GM23248 (cell line): Measurements from ENCODE around the gene BCO1. TPM values are rescaled to one million over a fixed set of nuclear protein-coding genes. Genes with fewer than 3 reads are reported as not detected.
A peak's percentile ranks its signal among the peaks of the same experiment; 100 is the strongest.

ENCODE experiments used
- DNase-seq: peaks from one replicate; pipeline ENCODE4 v3.0.0-alpha.2; 2015
- H2AFZ ChIP-seq: fragments of 200-600 bp; sonication (generic); 2 replicates; pipeline ENCODE4 v1.6.1; 2016; ENCODE audit warnings: antibody characterized with exemption
- H3F3A ChIP-seq: fragments of 200-600 bp; sonication (generic); 2 replicates; pipeline ENCODE4 v1.6.1; 2016; ENCODE audit warnings: mild to moderate bottlenecking, antibody characterized with exemption, mixed run types; ENCODE audit not compliant: insufficient read depth
- H3K27ac ChIP-seq: fragments of 200-600 bp; sonication (generic); 2 replicates; pipeline ENCODE4 v1.5.1; 2016; ENCODE audit warnings: mild to moderate bottlenecking
- H3K27me3 ChIP-seq: fragments of 200-600 bp; sonication (generic); replicated peaks from 2 replicates; pipeline ENCODE4 v1.6.1; 2016; ENCODE audit warnings: mild to moderate bottlenecking; ENCODE audit not compliant: insufficient read depth
- H3K36me3 ChIP-seq: fragments of 200-600 bp; sonication (generic); 2 replicates; pipeline ENCODE4 v1.6.1; 2016; ENCODE audit warnings: low read depth, mild to moderate bottlenecking
- H3K4me1 ChIP-seq: fragments of 200-600 bp; sonication (generic); 2 replicates; pipeline ENCODE4 v1.6.1; 2016; ENCODE audit warnings: mild to moderate bottlenecking; ENCODE audit not compliant: insufficient read depth
- H3K4me2 ChIP-seq: fragments of 200-600 bp; sonication (generic); one replicate; pipeline ENCODE4 v1.6.1; 2016; ENCODE audit warnings: mild to moderate bottlenecking; ENCODE audit not compliant: unreplicated experiment
- H3K4me3 ChIP-seq: fragments of 200-600 bp; sonication (generic); 2 replicates; pipeline ENCODE4 v1.5.1; 2016; ENCODE audit warnings: mild to moderate bottlenecking
- H3K79me2 ChIP-seq: fragments of 200-600 bp; sonication (generic); 2 replicates; pipeline ENCODE4 v1.6.1; 2016; ENCODE audit warnings: mild to moderate bottlenecking; ENCODE audit not compliant: insufficient read depth
- H3K9ac ChIP-seq: fragments of 200-600 bp; sonication (generic); 2 replicates; pipeline ENCODE4 v1.6.1; 2016; ENCODE audit warnings: mild to moderate bottlenecking
- H3K9me2 ChIP-seq: fragments of 200-600 bp; sonication (generic); 2 replicates; pipeline ENCODE4 v1.6.1; 2016; ENCODE audit warnings: mixed run types, mild to moderate bottlenecking, moderate library complexity; ENCODE audit not compliant: insufficient read depth
- H3K9me3 ChIP-seq: fragments of 200-600 bp; sonication (generic); one replicate; pipeline ENCODE4 v1.6.1; 2017; ENCODE audit warnings: low read depth
- H4K20me1 ChIP-seq: fragments of 200-600 bp; sonication (generic); 2 replicates; pipeline ENCODE4 v1.6.0; 2016; ENCODE audit not compliant: insufficient read depth
- EZH2 ChIP-seq: fragments of 200-600 bp; sonication (generic); IDR thresholded peaks from 2 replicates; pipeline ENCODE4 v1.6.1; 2018; ENCODE audit warnings: antibody characterized with exemption, mild to moderate bottlenecking; ENCODE audit not compliant: insufficient read depth, poor library complexity, severe bottlenecking
- EZH2phosphoT487 ChIP-seq: fragments of 200-600 bp; sonication (generic); IDR thresholded peaks from 2 replicates; pipeline ENCODE4 v1.6.1; 2018; ENCODE audit warnings: antibody characterized with exemption, moderate library complexity, mild to moderate bottlenecking, low read depth; ENCODE audit not compliant: insufficient read depth
- WGBS, 2 experiments: methylation state at CpG; one replicate each; pipeline ENCODE4 v1.1.6; 2015 to 2017; ENCODE audit warnings: low lambda C conversion rate in 2 of 2, low coverage in 1 of 2; ENCODE audit errors: missing lambda C conversion rate in 2 of 2; 5-methylcytosine and 5-hydroxymethylcytosine counted together
- in situ Hi-C: fragments of 300-500 bp; cut with MboI; formaldehyde crosslinking; loops from 2 replicates; pipeline ENCODE4 v1.15.0; 2020
- polyA plus RNA-seq: library from polyadenylated mRNA; unstranded; fragments of >200 nt; fragmentation: Nextera tagmentation; extraction: Ambion mirVana; gene quantifications from 2 replicates; pipeline ENCODE4 v1.2.1, GENCODE V29; 2016
- total RNA-seq: library from RNA; depleted of rRNA; stranded (reverse); fragments of >200 nt; shearing (Covaris generic); gene quantifications from 2 replicates; pipeline ENCODE4 v1.2.3, GENCODE V29; 2014

BCO1 gene
- total and polyA plus RNA-seq, 2 experiments from 2014 or later: not detected

DNA sequence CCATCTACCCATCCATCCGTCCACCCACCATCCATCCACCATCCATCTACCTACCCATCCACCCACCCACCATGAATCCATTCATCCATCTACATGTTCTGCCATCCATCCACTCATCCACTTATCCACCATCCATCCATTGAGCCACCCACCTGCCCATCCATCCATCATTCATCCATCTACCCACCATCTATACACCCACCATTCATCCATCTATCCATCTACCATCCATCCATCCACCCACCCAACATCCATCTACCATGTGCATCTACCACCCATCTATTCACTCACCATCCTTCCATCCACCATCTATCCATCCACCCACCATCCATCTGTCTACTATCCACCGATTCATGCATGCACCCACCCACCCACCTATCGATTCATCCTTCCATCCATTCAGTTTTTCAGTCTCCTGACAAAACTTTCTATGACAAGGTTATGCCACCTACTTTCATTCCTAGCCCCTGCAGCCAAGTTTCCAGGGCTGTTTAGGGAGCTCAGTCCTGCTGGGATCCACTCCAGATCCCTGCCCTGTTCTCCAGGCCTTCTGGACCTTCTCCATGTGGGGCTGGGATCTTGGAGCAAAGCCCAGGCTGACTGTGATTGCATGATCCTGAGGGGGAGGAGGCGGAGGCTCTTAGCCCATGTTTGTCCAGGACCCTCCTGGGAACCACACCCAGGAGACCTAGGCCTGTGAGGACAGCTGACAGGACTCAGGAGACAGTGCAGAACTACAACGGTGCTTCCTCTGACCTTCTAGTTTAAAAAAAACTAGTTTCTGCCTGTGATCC is 27.4 kb downstream of the BCO1 start:
- in situ Hi-C loops: no loop called here
- H3K9me2 ChIP-seq: no peaks in the 10 kb centered on the region
- H3K79me2 ChIP-seq: no peaks in the 10 kb centered on the region
- no peaks in the 10 kb centered on the region for H3K36me3 ChIP-seq
- H3K9me3 ChIP-seq: no peaks in the 10 kb centered on the region
- H4K20me1 ChIP-seq: no peaks in the 10 kb centered on the region
- no peaks in the 10 kb centered on the region for H3K27me3 ChIP-seq
- WGBS, 2 experiments: 45 to 48% methylated on average over 5 of the region's 5 CpGs
- no peaks in the 10 kb centered on the region for H3K4me1 ChIP-seq
- no peak overlapping the region for H3K4me2 ChIP-seq
- no peak overlapping the region for H3K27ac ChIP-seq
- no peak overlapping the region for H3K4me3 ChIP-seq
- H2AFZ ChIP-seq: no peak overlapping the region
- no peak overlapping the region for H3K9ac ChIP-seq
- TF ChIP-seq EZH2phosphoT487 (no peak), EZH2 (no peak)
- peak; percentile 10 for DNase-seq
- no peaks in the 10 kb centered on the region for H3F3A ChIP-seq

DNA sequence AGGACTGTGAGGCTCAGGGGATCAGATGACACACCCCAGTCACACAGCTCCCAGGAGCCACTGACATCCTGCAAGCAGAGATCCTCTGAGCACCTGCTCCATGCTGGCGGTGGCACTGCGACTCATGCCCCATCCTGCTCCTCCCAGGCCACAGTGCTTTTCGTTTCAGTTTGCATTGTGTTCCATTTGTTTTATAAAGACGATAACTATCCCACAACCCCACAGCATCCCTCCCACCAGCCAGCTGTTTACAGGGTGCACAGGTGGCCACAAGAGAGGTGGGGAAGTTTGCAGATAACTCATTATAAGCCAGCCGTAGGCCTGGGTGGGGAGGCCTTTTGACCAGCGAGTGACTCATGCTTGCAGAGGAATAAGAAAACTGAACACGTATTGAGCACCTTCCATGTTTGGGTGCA is 28.2 kb downstream of the BCO1 start:
- no peaks in the 10 kb centered on the region for H3K9me2 ChIP-seq
- whole genome bisulfite sequencing, 2 experiments: 64 to 70% methylated on average over 7 of the region's 7 CpGs
- H3K4me3 ChIP-seq: no peak overlapping the region
- H4K20me1 ChIP-seq: no peaks in the 10 kb centered on the region
- no peaks in the 10 kb centered on the region for H3F3A ChIP-seq
- no peak overlapping the region for H3K4me2 ChIP-seq
- DNase-seq: no peak
- no peak overlapping the region for H2AFZ ChIP-seq
- H3K79me2 ChIP-seq: no peaks in the 10 kb centered on the region
- TF ChIP-seq EZH2phosphoT487 (no peak), EZH2 (no peak)
- in situ Hi-C loops: no loop called here
- H3K36me3 ChIP-seq: no peaks in the 10 kb centered on the region
- H3K27ac ChIP-seq: no peak overlapping the region
- H3K4me1 ChIP-seq: no peaks in the 10 kb centered on the region
- no peak overlapping the region for H3K9ac ChIP-seq
- H3K27me3 ChIP-seq: no peaks in the 10 kb centered on the region
- H3K9me3 ChIP-seq: no peaks in the 10 kb centered on the region

DNA sequence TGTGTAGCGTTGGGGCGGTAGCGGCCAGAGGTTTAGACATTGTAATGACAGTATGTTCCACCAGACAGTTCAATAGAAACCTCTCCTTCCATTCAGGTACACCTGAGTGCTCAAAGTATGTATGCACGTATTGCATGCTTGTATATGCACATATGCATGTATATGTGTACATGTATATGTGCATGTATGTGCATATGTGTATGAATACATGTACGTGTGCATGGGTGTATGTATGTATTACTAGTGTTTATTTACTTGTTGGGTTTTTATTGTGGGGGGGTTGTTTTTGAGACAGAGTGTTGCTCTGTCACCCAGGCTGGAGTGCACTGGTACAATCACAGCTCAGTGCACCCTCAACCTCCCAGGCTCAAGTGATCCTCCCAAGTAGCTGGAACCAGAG is 30.0 kb downstream of the BCO1 start:
- WGBS, 2 experiments: 70 to 76% methylated on average over 5 of the region's 5 CpGs
- Histone ChIP-seq H3K36me3 (no peaks in the 10 kb centered on the region), H3K27me3 (no peaks in the 10 kb centered on the region), H3K4me1 (no peaks in the 10 kb centered on the region), H3K79me2 (no peaks in the 10 kb centered on the region), H3K27ac (no peak overlapping the region), H3K9me3 (no peaks in the 10 kb centered on the region), H2AFZ (no peak overlapping the region), H3K9ac (no peak overlapping the region), H3K4me2 (no peak overlapping the region), H3F3A (no peaks in the 10 kb centered on the region), H3K9me2 (no peaks in the 10 kb centered on the region), H4K20me1 (no peaks in the 10 kb centered on the region), H3K4me3 (no peak overlapping the region)
- TF ChIP-seq EZH2phosphoT487: no peak
- no peak for TF ChIP-seq EZH2
- in situ Hi-C loops: no loop called here
- no peak for DNase-seq

DNA sequence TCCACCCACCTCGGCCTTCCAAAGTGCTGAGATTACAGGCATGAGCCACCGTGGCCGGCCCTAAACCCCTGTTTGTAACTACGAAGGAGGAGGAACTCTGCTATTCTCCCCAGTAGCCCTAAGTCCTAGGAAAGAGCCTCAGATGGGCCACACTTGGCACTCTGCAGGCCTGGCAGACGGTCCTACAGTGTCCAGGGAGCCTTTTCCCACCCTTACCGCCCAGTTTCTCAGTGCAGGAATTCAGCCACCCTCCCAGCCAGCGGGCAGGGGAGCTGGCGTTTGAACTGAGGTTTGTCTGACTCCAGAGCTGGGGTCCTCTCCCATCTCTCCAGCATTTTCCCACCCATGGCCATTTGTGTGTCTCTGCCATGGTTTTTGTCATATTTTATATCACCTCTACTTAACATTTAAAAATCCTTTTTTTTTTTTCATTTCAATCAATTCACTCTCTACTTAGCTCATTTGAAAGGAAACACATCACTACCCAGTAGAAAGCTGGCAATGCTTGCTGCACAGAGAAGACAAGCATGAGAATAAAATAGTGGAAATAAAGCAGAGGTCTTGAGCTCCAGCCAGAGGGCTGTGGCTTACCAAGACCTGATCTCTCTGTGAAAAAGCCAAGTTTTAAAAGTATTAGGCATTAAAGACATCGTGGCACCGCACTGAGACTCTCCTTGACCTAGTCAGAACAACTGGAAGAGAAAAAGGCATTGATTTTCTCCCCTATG is 34.9 kb downstream of the BCO1 start:
- Histone ChIP-seq H4K20me1 (no peaks in the 10 kb centered on the region), H3K4me3 (no peak overlapping the region), H3K27me3 (no peaks in the 10 kb centered on the region), H3K4me2 (no peak overlapping the region), H3K9ac (no peak overlapping the region), H3K4me1 (no peaks in the 10 kb centered on the region), H2AFZ (no peak overlapping the region), H3F3A (no peaks in the 10 kb centered on the region), H3K79me2 (no peaks in the 10 kb centered on the region), H3K36me3 (no peaks in the 10 kb centered on the region), H3K9me3 (no peaks in the 10 kb centered on the region), H3K9me2 (no peaks in the 10 kb centered on the region), H3K27ac (no peak overlapping the region)
- no peak for DNase-seq
- no peak for TF ChIP-seq EZH2phosphoT487
- TF ChIP-seq EZH2: no peak
- in situ Hi-C loops: no loop called here
- WGBS, 2 experiments: 42 to 46% methylated on average over 10 of the region's 10 CpGs
